Fibroblast of upper back skin (primary cell): Measurements from ENCODE around the gene PFN1.
"Not testable (repeated sequence)": the region's sequence is repeated elsewhere in the genome, so short reads cannot be mapped to it uniquely, and the experiment has no call there.

Experiments
- DNase-seq: peaks from one replicate; pipeline ENCODE4 v3.0.0-alpha.2; 2013

Gene PFN1

GRCh38 chr17:4945176-4945943 is 3.0 kb downstream of the PFN1 start:
- peak; percentile 91 for DNase-seq

GRCh38 chr17:4944554-4945175 is 3.7 kb downstream of the PFN1 start:
- DNase-seq, result no peak

- no peak for DNase-seq
Measured at GRCh38 chr17:4944163-4944553, 4.2 kb downstream of the PFN1 start.

- DNase-seq, result no peak
Measured at GRCh38 chr17:4942760-4943508, 5.4 kb downstream of the PFN1 start.

GRCh38 chr17:4941319-4941610 is 7.1 kb downstream of the PFN1 start:
- no peak for DNase-seq

GRCh38 chr17:4940555-4941318 is 7.6 kb downstream of the PFN1 start:
- DNase-seq, result no peak

- DNase-seq, result peak; percentile 100
Measured at GRCh38 chr17:4939796-4940554, 8.4 kb downstream of the PFN1 start, which contains the start of the genes RNF167 and SLC25A11. RNF167 (plus strand) TSS chr17:4940268; CDS start chr17:4940910, 642 bp downstream. SLC25A11 (minus strand) TSS chr17:4940046; CDS start chr17:4939910, 136 bp downstream.

- DNase-seq, result no peak
Measured at GRCh38 chr17:4939546-4939795, 8.9 kb downstream of the PFN1 start.

GRCh38 chr17:4938688-4939545 is 9.4 kb downstream of the PFN1 start:
- DNase-seq, result no peak

GRCh38 chr17:4938069-4938491 is 10.2 kb downstream of the PFN1 start:
- DNase-seq, result no peak

- no peak for DNase-seq
Measured at GRCh38 chr17:4937553-4937952, 10.8 kb downstream of the PFN1 start.

GRCh38 chr17:4936436-4936835 is 11.9 kb downstream of the PFN1 start:
- DNase-seq, result no peak

- no peak for DNase-seq
Measured at GRCh38 chr17:4935650-4936049, 12.7 kb downstream of the PFN1 start.

- DNase-seq, result peak; percentile 46
Measured at GRCh38 chr17:4934173-4934979, 14.0 kb downstream of the PFN1 start.

GRCh38 chr17:4933646-4934045 is 14.7 kb downstream of the PFN1 start:
- no peak for DNase-seq

GRCh38 chr17:4932756-4933155 is 15.6 kb downstream of the PFN1 start:
- no peak for DNase-seq

- no peak for DNase-seq
Measured at GRCh38 chr17:4931963-4932362, 16.4 kb downstream of the PFN1 start, which contains the start of gene GP1BA. GP1BA (plus strand) TSS chr17:4932277; CDS start chr17:4932605, 328 bp downstream.

GRCh38 chr17:4928881-4929280 is 19.4 kb downstream of the PFN1 start:
- DNase-seq, result no peak

GRCh38 chr17:4926577-4927335 is 21.6 kb downstream of the PFN1 start:
- not testable (repeated sequence) for DNase-seq

- DNase-seq, result no peak
Measured at GRCh38 chr17:4921320-4921719, 27.0 kb downstream of the PFN1 start.
